Glutamatergic neuron (in vitro differentiated cells): ENCODE results near the gene UBE2J2. TPM values are rescaled to one million over a fixed set of nuclear protein-coding genes. Genes with fewer than 3 reads are reported as not detected.
A peak's percentile ranks its signal among the peaks of the same experiment; 100 is the strongest.

Experiments used
- DNase-seq: peaks from one replicate; pipeline ENCODE4 v3.0.0; 2022
- H3K27ac Mint-ChIP-seq: one replicate; pipeline ENCODE4 v1.8.0; 2020; ENCODE audit warnings: mild to moderate bottlenecking, mixed read lengths, inconsistent platforms; ENCODE audit not compliant: unreplicated experiment
- H3K27me3 Mint-ChIP-seq: one replicate; pipeline ENCODE4 v1.8.0; 2020; ENCODE audit warnings: mild to moderate bottlenecking, moderate library complexity, mixed read lengths, inconsistent platforms; ENCODE audit not compliant: unreplicated experiment
- H3K36me3 Mint-ChIP-seq: one replicate; pipeline ENCODE4 v1.8.0; 2020; ENCODE audit warnings: mild to moderate bottlenecking, mixed read lengths, inconsistent platforms; ENCODE audit not compliant: unreplicated experiment
- H3K4me1 Mint-ChIP-seq: one replicate; pipeline ENCODE4 v1.8.0; 2020; ENCODE audit warnings: mild to moderate bottlenecking, low read depth, mixed read lengths, inconsistent platforms; ENCODE audit not compliant: unreplicated experiment
- H3K4me3 Mint-ChIP-seq: one replicate; pipeline ENCODE4 v1.8.0; 2020; ENCODE audit warnings: mild to moderate bottlenecking, mixed read lengths, inconsistent platforms; ENCODE audit not compliant: unreplicated experiment
- H3K9me3 Mint-ChIP-seq: one replicate; pipeline ENCODE4 v1.8.0; 2020; ENCODE audit warnings: mild to moderate bottlenecking, moderate library complexity, mixed read lengths, inconsistent platforms; ENCODE audit not compliant: unreplicated experiment
- total RNA-seq: library from RNA; stranded (reverse); fragmentation: NEBNext Ultra II Directional; extraction: Animal tissue kit (Norgen Biotek cat#: 25700); gene quantifications from one replicate; pipeline ENCODE4 v1.2.1, GENCODE V29; 2021; ENCODE audit not compliant: unreplicated experiment
- TF ChIP-seq, protein P1 (sequence below): fragments of 200-600 bp; sonication (generic); IDR thresholded peaks from one replicate; pipeline ENCODE4 v1.5.0; 2021; ENCODE audit not compliant: partially characterized antibody, unreplicated experiment

UBE2J2 gene
- total RNA-seq, 1 donor from 2014 or later, result 88.1 TPM

DNA sequence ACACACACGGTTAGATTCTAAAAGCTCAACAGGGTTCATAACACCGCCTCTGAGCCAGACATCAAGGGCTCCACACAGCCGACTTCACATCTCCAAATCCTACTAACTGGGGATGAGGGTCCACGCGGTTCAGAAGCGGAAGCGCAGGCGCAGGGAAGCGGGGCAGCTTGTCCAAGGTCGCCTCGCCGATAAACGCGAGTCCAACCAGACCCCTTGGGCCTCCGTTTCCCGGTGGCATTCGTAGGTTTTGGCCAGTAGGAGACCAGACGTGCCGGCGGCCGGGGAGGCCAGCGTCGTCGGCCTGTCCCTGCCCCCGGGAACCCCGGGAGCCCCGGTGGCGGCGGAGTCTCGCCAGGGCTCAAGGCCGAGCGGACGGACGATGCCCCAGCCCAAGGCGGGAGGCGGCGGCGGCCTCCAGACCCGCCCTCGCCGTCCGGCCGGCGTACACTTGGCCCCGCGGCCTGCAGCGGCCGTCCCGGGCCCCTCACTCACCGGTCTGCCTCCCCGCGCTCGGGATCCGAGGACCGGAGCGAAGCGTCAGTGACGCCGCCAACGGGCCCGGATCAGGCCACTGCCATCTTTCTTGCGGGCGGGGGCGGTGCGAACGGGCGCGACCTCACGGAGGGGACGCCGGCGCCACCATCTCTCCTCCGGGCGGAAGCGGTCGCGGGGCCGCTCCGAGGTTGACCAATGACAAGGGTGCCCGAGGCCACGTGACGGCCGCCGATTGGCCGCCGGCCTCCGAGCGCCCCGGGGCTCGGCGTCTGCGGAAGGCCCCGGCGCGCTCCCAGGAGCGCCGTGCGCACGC is 42.0 kb downstream of the UBE2J2 start, which contains the start of gene SDF4:
TSS of gene SDF4 (minus strand) at position 602 of the 808 bp plus-strand sequence. CDS start 3,229 bp downstream, outside the sequence.
- peak; percentile 96 for DNase-seq
- H3K4me3 Mint-ChIP-seq, result peak within 1 kb of the TSS; percentile 92
- H3K4me1 Mint-ChIP-seq, result peaks cover 13% of the 10 kb centered on the region
- TF ChIP-seq, protein P1, sequence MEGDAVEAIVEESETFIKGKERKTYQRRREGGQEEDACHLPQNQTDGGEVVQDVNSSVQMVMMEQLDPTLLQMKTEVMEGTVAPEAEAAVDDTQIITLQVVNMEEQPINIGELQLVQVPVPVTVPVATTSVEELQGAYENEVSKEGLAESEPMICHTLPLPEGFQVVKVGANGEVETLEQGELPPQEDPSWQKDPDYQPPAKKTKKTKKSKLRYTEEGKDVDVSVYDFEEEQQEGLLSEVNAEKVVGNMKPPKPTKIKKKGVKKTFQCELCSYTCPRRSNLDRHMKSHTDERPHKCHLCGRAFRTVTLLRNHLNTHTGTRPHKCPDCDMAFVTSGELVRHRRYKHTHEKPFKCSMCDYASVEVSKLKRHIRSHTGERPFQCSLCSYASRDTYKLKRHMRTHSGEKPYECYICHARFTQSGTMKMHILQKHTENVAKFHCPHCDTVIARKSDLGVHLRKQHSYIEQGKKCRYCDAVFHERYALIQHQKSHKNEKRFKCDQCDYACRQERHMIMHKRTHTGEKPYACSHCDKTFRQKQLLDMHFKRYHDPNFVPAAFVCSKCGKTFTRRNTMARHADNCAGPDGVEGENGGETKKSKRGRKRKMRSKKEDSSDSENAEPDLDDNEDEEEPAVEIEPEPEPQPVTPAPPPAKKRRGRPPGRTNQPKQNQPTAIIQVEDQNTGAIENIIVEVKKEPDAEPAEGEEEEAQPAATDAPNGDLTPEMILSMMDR, result no peak
- H3K9me3 Mint-ChIP-seq, result peaks cover 19% of the 10 kb centered on the region
- H3K27ac Mint-ChIP-seq, result peak within 1 kb of the TSS; percentile 89
- peaks cover 16% of the 10 kb centered on the region for H3K27me3 Mint-ChIP-seq
- peaks cover 11% of the 10 kb centered on the region for H3K36me3 Mint-ChIP-seq

DNA sequence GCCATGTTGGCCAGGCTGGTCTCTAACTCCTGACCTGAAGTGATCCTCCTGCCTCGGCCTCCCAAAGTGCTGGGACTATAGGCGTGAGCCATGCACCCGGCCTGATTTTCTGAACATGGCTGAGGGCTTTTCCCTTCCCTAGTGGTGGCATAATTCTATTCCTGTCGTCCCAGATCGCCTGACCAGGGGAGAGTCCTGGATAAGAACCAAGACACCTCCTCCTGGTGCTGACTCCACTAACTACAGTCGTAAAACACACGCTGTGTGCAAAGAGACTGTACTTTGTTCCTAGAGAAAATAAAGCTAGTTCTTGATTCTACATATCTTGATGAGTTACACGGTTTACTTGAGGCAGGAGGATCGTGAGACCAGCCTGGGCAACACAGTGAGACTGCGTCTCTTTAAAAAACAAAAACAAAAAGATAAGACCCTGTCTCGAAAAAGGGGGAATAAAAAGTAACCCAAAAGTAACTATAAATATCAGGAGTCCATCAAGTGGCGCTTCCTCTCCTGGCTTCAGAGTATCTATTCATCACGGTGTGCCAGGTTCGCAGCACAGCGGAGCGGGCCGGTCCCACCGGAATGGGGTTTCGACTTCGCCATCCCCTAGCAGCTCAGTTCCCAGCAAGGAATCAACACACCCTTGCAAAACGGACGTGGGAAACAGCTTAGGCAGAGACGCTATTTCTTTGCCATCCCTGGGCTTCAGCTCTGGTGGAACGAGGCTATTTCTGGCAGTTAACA is 42.8 kb downstream of the UBE2J2 start:
- peaks cover 11% of the 10 kb centered on the region for H3K36me3 Mint-ChIP-seq
- H3K9me3 Mint-ChIP-seq, result peaks cover 19% of the 10 kb centered on the region
- H3K4me3 Mint-ChIP-seq, result peak overlapping the region; percentile 92
- DNase-seq, result no peak
- H3K4me1 Mint-ChIP-seq, result peaks cover 13% of the 10 kb centered on the region
- peak overlapping the region; percentile 89 for H3K27ac Mint-ChIP-seq
- H3K27me3 Mint-ChIP-seq, result peaks cover 16% of the 10 kb centered on the region
- TF ChIP-seq, protein P1, result no peak

DNA sequence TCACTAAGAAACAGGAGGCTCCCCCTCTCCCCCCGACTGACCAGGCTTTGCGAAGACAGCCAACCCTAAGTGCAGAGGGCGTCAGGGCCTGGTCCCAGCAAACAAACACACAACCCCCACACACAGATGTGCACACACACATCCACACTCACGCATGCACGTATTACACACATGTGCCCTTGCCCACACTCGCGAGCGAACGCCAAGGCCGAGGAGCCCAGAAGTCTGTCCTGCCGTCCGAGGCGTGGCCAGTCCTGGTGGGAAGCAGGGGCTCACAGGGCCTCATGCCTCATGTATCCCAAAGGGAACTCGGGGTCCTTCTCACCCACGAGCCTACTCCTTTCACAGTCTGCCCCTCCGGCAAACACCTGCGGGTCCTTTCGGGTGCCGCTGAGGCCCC is 43.9 kb downstream of the UBE2J2 start:
- H3K4me1 Mint-ChIP-seq, result peaks cover 13% of the 10 kb centered on the region
- peak overlapping the region; percentile 26 for H3K27ac Mint-ChIP-seq
- peaks cover 16% of the 10 kb centered on the region for H3K27me3 Mint-ChIP-seq
- DNase-seq, result no peak
- peaks cover 11% of the 10 kb centered on the region for H3K36me3 Mint-ChIP-seq
- H3K9me3 Mint-ChIP-seq, result peaks cover 19% of the 10 kb centered on the region
- TF ChIP-seq, protein P1, result no peak
- H3K4me3 Mint-ChIP-seq, result no peak overlapping the region

DNA sequence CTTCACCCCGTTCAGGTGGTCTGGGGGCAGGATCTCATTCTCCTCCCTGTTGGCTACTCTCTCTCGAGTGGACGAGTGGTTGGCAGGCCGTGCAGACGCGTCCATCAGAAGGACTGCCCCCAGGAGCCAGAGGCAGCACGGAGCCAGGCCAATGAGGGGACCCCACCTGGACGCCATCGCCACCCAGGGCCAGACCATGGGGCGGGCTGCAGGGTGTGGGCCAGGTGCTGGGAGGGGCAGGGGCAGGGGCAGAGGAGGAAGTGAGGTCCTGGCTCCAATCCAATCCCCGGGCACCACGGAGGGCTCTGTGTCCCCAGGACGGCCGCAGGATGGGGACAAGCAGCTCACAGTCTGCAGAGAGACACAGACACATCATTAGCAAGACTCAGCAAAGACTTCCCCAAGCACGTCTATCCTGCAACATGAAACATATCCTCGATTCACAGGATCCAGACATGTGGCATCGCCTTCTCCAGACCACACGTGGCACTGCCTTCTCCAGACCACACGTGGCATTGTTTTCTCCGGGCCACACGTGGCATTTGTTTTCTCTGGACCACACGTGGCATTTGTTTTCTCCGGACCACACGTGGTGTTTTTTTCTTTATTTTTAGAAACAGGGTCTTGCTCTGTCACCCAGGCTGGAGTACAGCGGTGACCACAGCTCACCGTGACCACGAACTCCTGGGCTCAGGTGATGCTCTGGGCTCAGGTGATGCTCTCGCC is 44.9 kb downstream of the UBE2J2 start:
- Mint-ChIP-seq H3K27ac (no peak overlapping the region), H3K27me3 (peaks cover 15% of the 10 kb centered on the region), H3K4me1 (peaks cover 11% of the 10 kb centered on the region), H3K9me3 (peaks cover 17% of the 10 kb centered on the region), H3K36me3 (peaks cover 6% of the 10 kb centered on the region), H3K4me3 (no peak overlapping the region)
- TF ChIP-seq, protein P1, result no peak
- no peak for DNase-seq
